ENCODE measurements around the gene MPIG6B. TPM values are rescaled to one million over a fixed set of nuclear protein-coding genes. Genes with fewer than 3 reads are reported as not detected.

MPIG6B gene
- total and polyA plus RNA-seq, 4 donors = 0.08 to 10.7 (median 0.24) TPM

DNA sequence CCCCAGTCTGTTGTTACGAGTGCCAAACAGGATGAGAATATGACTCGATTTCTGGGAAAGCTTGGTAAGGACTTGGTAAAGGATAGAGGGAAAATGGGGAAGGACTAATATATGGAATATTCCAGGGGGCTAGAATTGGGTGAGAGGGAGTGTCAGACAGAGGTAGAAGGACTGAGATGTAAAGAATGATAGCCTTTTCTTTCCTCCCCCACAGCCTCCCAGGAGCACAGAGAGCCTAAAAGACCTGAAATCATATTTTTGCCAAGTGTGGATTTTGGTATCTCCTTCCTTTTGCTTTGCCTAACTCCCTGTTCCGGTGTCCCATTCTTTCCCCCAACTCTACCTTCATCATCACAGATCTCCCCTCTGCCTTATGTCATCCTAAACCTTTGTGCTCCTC is 19.7 kb downstream of the MPIG6B start:
- H3K9ac ChIP-seq (ENCODE audit: low read depth in 1 of 2, low read length in 2 of 2) = no peak overlapping the region
- WGBS = 93% methylated on average over 3 of the region's 3 CpGs
- H3K4me3 ChIP-seq (ENCODE audit: low read depth in 1 of 3, low read length in 3 of 3) = no peak overlapping the region
- no peaks in the 10 kb centered on the region for H3K9me3 ChIP-seq (ENCODE audit: control insufficient read depth in 4 of 4, low read length in 3 of 4)
- H3K4me1 ChIP-seq (ENCODE audit: control insufficient read depth in 4 of 4, insufficient read depth in 4 of 4, low read length in 3 of 4) = peaks cover 11 to 25% (median 21%) of the 10 kb centered on the region in 4 donors
- no peak overlapping the region for H3K27ac ChIP-seq (ENCODE audit: low read depth in 1 of 2, low read length in 2 of 2)
- H3K27me3 ChIP-seq (ENCODE audit: control insufficient read depth in 4 of 4, insufficient read depth in 4 of 4, low read length in 3 of 4) = no peaks in the 10 kb centered on the region
- no peak for DNase-seq (ENCODE audit: low spot score)
- TF ChIP-seq FOXA2 (IDR thresholded peaks at IDR 0.05) (no peak), YY1 (IDR thresholded peaks at IDR 0.05) (no peak), EGR1 (IDR thresholded peaks at IDR 0.05; ENCODE audit: low read depth in 2 of 2) (no peak), HNF4A (conservative IDR thresholded peaks at IDR 0.05) (no peak), TAF1 (conservative IDR thresholded peaks at IDR 0.05) (no peak), JUND (IDR thresholded peaks at IDR 0.05) (no peak)
- TF ChIP-seq, protein P1, sequence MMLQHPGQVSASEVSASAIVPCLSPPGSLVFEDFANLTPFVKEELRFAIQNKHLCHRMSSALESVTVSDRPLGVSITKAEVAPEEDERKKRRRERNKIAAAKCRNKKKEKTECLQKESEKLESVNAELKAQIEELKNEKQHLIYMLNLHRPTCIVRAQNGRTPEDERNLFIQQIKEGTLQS (IDR thresholded peaks at IDR 0.05) = no peak
- TF ChIP-seq, protein P2, sequence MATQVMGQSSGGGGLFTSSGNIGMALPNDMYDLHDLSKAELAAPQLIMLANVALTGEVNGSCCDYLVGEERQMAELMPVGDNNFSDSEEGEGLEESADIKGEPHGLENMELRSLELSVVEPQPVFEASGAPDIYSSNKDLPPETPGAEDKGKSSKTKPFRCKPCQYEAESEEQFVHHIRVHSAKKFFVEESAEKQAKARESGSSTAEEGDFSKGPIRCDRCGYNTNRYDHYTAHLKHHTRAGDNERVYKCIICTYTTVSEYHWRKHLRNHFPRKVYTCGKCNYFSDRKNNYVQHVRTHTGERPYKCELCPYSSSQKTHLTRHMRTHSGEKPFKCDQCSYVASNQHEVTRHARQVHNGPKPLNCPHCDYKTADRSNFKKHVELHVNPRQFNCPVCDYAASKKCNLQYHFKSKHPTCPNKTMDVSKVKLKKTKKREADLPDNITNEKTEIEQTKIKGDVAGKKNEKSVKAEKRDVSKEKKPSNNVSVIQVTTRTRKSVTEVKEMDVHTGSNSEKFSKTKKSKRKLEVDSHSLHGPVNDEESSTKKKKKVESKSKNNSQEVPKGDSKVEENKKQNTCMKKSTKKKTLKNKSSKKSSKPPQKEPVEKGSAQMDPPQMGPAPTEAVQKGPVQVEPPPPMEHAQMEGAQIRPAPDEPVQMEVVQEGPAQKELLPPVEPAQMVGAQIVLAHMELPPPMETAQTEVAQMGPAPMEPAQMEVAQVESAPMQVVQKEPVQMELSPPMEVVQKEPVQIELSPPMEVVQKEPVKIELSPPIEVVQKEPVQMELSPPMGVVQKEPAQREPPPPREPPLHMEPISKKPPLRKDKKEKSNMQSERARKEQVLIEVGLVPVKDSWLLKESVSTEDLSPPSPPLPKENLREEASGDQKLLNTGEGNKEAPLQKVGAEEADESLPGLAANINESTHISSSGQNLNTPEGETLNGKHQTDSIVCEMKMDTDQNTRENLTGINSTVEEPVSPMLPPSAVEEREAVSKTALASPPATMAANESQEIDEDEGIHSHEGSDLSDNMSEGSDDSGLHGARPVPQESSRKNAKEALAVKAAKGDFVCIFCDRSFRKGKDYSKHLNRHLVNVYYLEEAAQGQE (IDR thresholded peaks at IDR 0.05) = no peak
- TF ChIP-seq, protein P3, sequence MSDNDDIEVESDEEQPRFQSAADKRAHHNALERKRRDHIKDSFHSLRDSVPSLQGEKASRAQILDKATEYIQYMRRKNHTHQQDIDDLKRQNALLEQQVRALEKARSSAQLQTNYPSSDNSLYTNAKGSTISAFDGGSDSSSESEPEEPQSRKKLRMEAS (IDR thresholded peaks at IDR 0.05) = no peak
- no peaks in the 10 kb centered on the region for H3K36me3 ChIP-seq (ENCODE audit: control insufficient read depth in 4 of 4, insufficient read depth in 3 of 4, low read depth in 1 of 4, low read length in 3 of 4)

DNA sequence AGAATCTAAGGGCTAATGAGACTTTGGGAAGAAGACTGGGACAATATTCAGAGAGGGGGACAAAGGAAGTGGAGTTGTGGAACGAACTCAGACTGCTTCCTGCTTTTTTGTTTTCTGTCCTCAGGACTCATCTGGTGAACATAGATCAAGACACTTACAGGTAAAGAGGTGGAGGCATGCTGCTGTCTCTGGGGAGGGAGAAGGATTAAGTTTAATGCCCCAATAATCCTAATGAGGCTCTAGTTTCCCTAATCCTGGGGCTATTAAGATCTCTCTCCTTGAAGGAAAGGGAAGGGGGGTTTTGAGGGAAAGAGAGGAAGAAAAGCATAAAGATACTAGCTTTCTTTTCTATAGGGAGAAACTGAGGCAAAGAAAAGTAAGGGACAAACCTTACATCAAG is 21.2 kb downstream of the MPIG6B start:
- Histone ChIP-seq H3K27ac (ENCODE audit: low read depth in 1 of 2, low read length in 2 of 2) (no peak overlapping the region), H3K9ac (ENCODE audit: low read depth in 1 of 2, low read length in 2 of 2) (no peak overlapping the region), H3K9me3 (ENCODE audit: control insufficient read depth in 4 of 4, low read length in 3 of 4) (no peaks in the 10 kb centered on the region), H3K4me1 (ENCODE audit: control insufficient read depth in 4 of 4, insufficient read depth in 4 of 4, low read length in 3 of 4) (peaks cover 5 to 10% (median 7%) of the 10 kb centered on the region in 4 donors), H3K4me3 (ENCODE audit: low read depth in 1 of 3, low read length in 3 of 3) (no peak overlapping the region), H3K27me3 (ENCODE audit: control insufficient read depth in 4 of 4, insufficient read depth in 4 of 4, low read length in 3 of 4) (no peaks in the 10 kb centered on the region), H3K36me3 (ENCODE audit: control insufficient read depth in 4 of 4, insufficient read depth in 3 of 4, low read depth in 1 of 4, low read length in 3 of 4) (no peaks in the 10 kb centered on the region)
- DNase-seq (ENCODE audit: low spot score) = no peak
- WGBS = 80% methylated on average over 1 of the region's 1 CpG
- TF ChIP-seq FOXA1 (IDR thresholded peaks at IDR 0.05) = no peak
- TF ChIP-seq HNF4A (conservative IDR thresholded peaks at IDR 0.05) = no peak
- TF ChIP-seq, protein P1 (IDR thresholded peaks at IDR 0.05) = no peak
- no peak for TF ChIP-seq RAD21 (IDR thresholded peaks at IDR 0.05)
- no peak for TF ChIP-seq GABPA (IDR thresholded peaks at IDR 0.05 in 1 of 2, conservative IDR thresholded peaks at IDR 0.05 in 1 of 2)
- no peak for TF ChIP-seq SP1 (IDR thresholded peaks at IDR 0.05)
- no peak for TF ChIP-seq YY1 (IDR thresholded peaks at IDR 0.05)
- no peak for TF ChIP-seq TAF1 (conservative IDR thresholded peaks at IDR 0.05)
- TF ChIP-seq, protein P2 (IDR thresholded peaks at IDR 0.05) = no peak
- no peak for TF ChIP-seq EGR1 (IDR thresholded peaks at IDR 0.05; ENCODE audit: low read depth in 2 of 2)
- TF ChIP-seq RXRA (IDR thresholded peaks at IDR 0.05) = no peak
- no peak for TF ChIP-seq NR2F2 (IDR thresholded peaks at IDR 0.05)
- TF ChIP-seq, protein P3 (IDR thresholded peaks at IDR 0.05) = no peak
- TF ChIP-seq HNF4G (IDR thresholded peaks at IDR 0.05) = no peak
- TF ChIP-seq, protein P4, sequence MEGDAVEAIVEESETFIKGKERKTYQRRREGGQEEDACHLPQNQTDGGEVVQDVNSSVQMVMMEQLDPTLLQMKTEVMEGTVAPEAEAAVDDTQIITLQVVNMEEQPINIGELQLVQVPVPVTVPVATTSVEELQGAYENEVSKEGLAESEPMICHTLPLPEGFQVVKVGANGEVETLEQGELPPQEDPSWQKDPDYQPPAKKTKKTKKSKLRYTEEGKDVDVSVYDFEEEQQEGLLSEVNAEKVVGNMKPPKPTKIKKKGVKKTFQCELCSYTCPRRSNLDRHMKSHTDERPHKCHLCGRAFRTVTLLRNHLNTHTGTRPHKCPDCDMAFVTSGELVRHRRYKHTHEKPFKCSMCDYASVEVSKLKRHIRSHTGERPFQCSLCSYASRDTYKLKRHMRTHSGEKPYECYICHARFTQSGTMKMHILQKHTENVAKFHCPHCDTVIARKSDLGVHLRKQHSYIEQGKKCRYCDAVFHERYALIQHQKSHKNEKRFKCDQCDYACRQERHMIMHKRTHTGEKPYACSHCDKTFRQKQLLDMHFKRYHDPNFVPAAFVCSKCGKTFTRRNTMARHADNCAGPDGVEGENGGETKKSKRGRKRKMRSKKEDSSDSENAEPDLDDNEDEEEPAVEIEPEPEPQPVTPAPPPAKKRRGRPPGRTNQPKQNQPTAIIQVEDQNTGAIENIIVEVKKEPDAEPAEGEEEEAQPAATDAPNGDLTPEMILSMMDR (IDR thresholded peaks at IDR 0.05; ENCODE audit: low read depth, low read length, missing input control) = no peak
- no peak for TF ChIP-seq JUND (IDR thresholded peaks at IDR 0.05)
- TF ChIP-seq, protein P5, sequence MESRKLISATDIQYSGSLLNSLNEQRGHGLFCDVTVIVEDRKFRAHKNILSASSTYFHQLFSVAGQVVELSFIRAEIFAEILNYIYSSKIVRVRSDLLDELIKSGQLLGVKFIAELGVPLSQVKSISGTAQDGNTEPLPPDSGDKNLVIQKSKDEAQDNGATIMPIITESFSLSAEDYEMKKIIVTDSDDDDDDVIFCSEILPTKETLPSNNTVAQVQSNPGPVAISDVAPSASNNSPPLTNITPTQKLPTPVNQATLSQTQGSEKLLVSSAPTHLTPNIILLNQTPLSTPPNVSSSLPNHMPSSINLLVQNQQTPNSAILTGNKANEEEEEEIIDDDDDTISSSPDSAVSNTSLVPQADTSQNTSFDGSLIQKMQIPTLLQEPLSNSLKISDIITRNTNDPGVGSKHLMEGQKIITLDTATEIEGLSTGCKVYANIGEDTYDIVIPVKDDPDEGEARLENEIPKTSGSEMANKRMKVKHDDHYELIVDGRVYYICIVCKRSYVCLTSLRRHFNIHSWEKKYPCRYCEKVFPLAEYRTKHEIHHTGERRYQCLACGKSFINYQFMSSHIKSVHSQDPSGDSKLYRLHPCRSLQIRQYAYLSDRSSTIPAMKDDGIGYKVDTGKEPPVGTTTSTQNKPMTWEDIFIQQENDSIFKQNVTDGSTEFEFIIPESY (IDR thresholded peaks at IDR 0.05) = no peak
- no peak for TF ChIP-seq FOXA2 (IDR thresholded peaks at IDR 0.05)
